SK-N-SH (cell line): ENCODE data around the gene SNCAIP. TPM values are rescaled to one million over a fixed set of nuclear protein-coding genes. Genes with fewer than 3 reads are reported as not detected.

ENCODE experiments used
- CTCF ChIA-PET: fragments of 300-600, 350-600 bp; formaldehyde crosslinking; extraction: SDS; loops from one replicate; lab custom pipeline; 2021; lab: Yijun Ruan, JAX
- POLR2A ChIA-PET: fragments of 350-600 bp; sonication (Branson Sonifier 250); formaldehyde crosslinking; extraction: SDS; loops from one replicate; lab custom pipeline; 2020; ENCODE audit warnings: antibody characterized with exemption, inconsistent platforms; lab: Yijun Ruan, JAX
- DNase-seq: peaks from one replicate; pipeline ENCODE4 v3.0.0; 2012
- H2AFZ ChIP-seq: fragments of 200-600 bp; sonication (generic); 2 replicates; pipeline ENCODE4 v1.8.1; 2016; ENCODE audit warnings: antibody characterized with exemption, mild to moderate bottlenecking, low read depth
- H3F3A ChIP-seq: fragments of 200-600 bp; sonication (generic); replicated peaks from 2 replicates; pipeline ENCODE3; 2016; ENCODE audit warnings: antibody characterized with exemption, mild to moderate bottlenecking; ENCODE audit not compliant: insufficient read depth
- H3K27ac ChIP-seq, 2 experiments: fragments of 200-500 bp in 1 of 2; fragments of 200-600 bp in 1 of 2; sonication (Bioruptor generic) in 1 of 2; sonication (generic), shearing (Covaris generic) in 1 of 2; 2 replicates each; pipeline versions ENCODE4 v1.5.1 to v1.6.1; 2014 to 2016; ENCODE audit warnings: low read depth in 2 of 2, inconsistent platforms in 1 of 2, low read length in 1 of 2, mild to moderate bottlenecking in 1 of 2, mixed read lengths in 1 of 2
- H3K27me3 ChIP-seq: fragments of 200-600 bp; sonication (generic), shearing (Covaris generic); 2 replicates; pipeline ENCODE4 v1.6.1; 2016; ENCODE audit warnings: mixed run types; ENCODE audit not compliant: insufficient read depth
- H3K36me3 ChIP-seq, 2 experiments: fragments of 200-500 bp in 1 of 2; fragments of 200-600 bp in 1 of 2; sonication (Bioruptor generic) in 1 of 2; sonication (generic) in 1 of 2; replicated peaks in 1 of 2; 2 replicates each; pipeline versions ENCODE3 to v1.5.1; 2014 to 2016; ENCODE audit warnings: low read length in 1 of 2, mild to moderate bottlenecking in 1 of 2; ENCODE audit not compliant: insufficient read depth in 2 of 2, control insufficient read depth in 1 of 2
- H3K4me1 ChIP-seq, 2 experiments: fragments of 200-500 bp in 1 of 2; fragments of 200-600 bp in 1 of 2; sonication (Bioruptor generic) in 1 of 2; sonication (generic), shearing (Covaris generic) in 1 of 2; 2 replicates each; pipeline versions ENCODE4 v1.5.1 to v1.6.1; 2014 to 2016; ENCODE audit warnings: low read depth in 1 of 2, low read length in 1 of 2, mixed run types in 1 of 2; ENCODE audit not compliant: insufficient read depth in 2 of 2, control insufficient read depth in 1 of 2
- H3K4me2 ChIP-seq: fragments of 200-600 bp; sonication (generic), shearing (Covaris generic); 2 replicates; pipeline ENCODE4 v1.6.1; 2017; ENCODE audit warnings: mixed run types
- H3K4me3 ChIP-seq, 2 experiments: fragments of 200-500 bp in 1 of 2; fragments of 200-600 bp in 1 of 2; sonication (Bioruptor generic) in 1 of 2; sonication (generic), shearing (Covaris generic) in 1 of 2; 2 replicates each; pipeline versions ENCODE4 v1.5.1 to v1.8.1; 2014 to 2016; ENCODE audit warnings: low read depth in 2 of 2, inconsistent platforms in 1 of 2, low read length in 1 of 2, mild to moderate bottlenecking in 1 of 2, mixed read lengths in 1 of 2, moderate library complexity in 1 of 2
- H3K79me2 ChIP-seq: fragments of 200-600 bp; sonication (generic); 2 replicates; pipeline ENCODE4 v1.8.1; 2017; ENCODE audit warnings: mild to moderate bottlenecking; ENCODE audit not compliant: insufficient read depth
- H3K9ac ChIP-seq: fragments of 200-600 bp; sonication (generic); 2 replicates; pipeline ENCODE4 v1.6.1; 2017; ENCODE audit warnings: mixed run types
- H3K9me2 ChIP-seq: fragments of 200-600 bp; sonication (generic); 2 replicates; pipeline ENCODE4 v1.6.1; 2017; ENCODE audit warnings: mixed run types
- H3K9me3 ChIP-seq: fragments of 200-600 bp; sonication (generic); 2 replicates; pipeline ENCODE4 v1.6.1; 2017; ENCODE audit warnings: mixed run types, mild to moderate bottlenecking, moderate library complexity
- H4K20me1 ChIP-seq: fragments of 200-600 bp; sonication (generic); 2 replicates; pipeline ENCODE4 v1.6.1; 2017; ENCODE audit warnings: mild to moderate bottlenecking, mixed run types; ENCODE audit not compliant: insufficient read depth
- ELF1 ChIP-seq: IDR thresholded peaks from 2 replicates; pipeline ENCODE4 v1.4.0; 2012
- EZH2phosphoT487 ChIP-seq: fragments of 200-600 bp; sonication (generic); IDR thresholded peaks from 2 replicates; pipeline ENCODE4 v1.6.1; 2017; ENCODE audit warnings: low read depth, mixed run types, mild to moderate bottlenecking, antibody characterized with exemption, moderate library complexity, borderline replicate concordance
- FOXJ3 ChIP-seq: sonication (generic); formaldehyde crosslinking; IDR thresholded peaks from 2 replicates; pipeline ENCODE4 v1.5.1; 2020; ENCODE audit warnings: mild to moderate bottlenecking, missing genetic modification reagents
- GABPA ChIP-seq: IDR thresholded peaks from 2 replicates; pipeline ENCODE4 v1.4.0; 2012; ENCODE audit warnings: low read depth, mild to moderate bottlenecking
- MXI1 ChIP-seq: IDR thresholded peaks from 2 replicates; pipeline ENCODE4 v1.6.1; 2012; ENCODE audit warnings: mild to moderate bottlenecking, low read depth, low read length, improper control_type of control experiment
- NFIC ChIP-seq: IDR thresholded peaks from 2 replicates; pipeline ENCODE4 v1.4.0; 2012; ENCODE audit warnings: borderline replicate concordance
- NRF1 ChIP-seq: IDR thresholded peaks from 2 replicates; pipeline ENCODE4 v1.6.1; 2012; ENCODE audit warnings: low read depth, mild to moderate bottlenecking, low read length
- PBX3 ChIP-seq: IDR thresholded peaks from 2 replicates; pipeline ENCODE4; 2012
- RAD21 ChIP-seq: IDR thresholded peaks from 2 replicates; pipeline ENCODE4 v1.6.1; 2012; ENCODE audit warnings: mild to moderate bottlenecking, low read length
- REST ChIP-seq: IDR thresholded peaks from 2 replicates; pipeline ENCODE4 v1.6.1; 2012; ENCODE audit warnings: mild to moderate bottlenecking, low read depth, low read length, moderate library complexity
- RFX5 ChIP-seq: IDR thresholded peaks from 2 replicates; pipeline ENCODE4 v1.6.1; 2012; ENCODE audit warnings: mild to moderate bottlenecking, improper control_type of control experiment, low read length
- SIN3A ChIP-seq: IDR thresholded peaks from 2 replicates; pipeline ENCODE4 v1.6.1; 2012; ENCODE audit warnings: low read depth, mild to moderate bottlenecking, low read length, moderate library complexity, borderline replicate concordance
- TAF1 ChIP-seq: IDR thresholded peaks from 2 replicates; pipeline ENCODE4 v1.6.1; 2012; ENCODE audit warnings: low read depth, mild to moderate bottlenecking, low read length, moderate library complexity, borderline replicate concordance
- TCF12 ChIP-seq: IDR thresholded peaks from 2 replicates; pipeline ENCODE4 v1.4.0; 2012
- TEAD4 ChIP-seq: IDR thresholded peaks from 2 replicates; pipeline ENCODE4 v1.4.0; 2012; ENCODE audit warnings: mild to moderate bottlenecking, borderline replicate concordance; ENCODE audit not compliant: insufficient read depth
- USF1 ChIP-seq: IDR thresholded peaks from 2 replicates; pipeline ENCODE4 v1.4.0; 2012; ENCODE audit warnings: low read depth, borderline replicate concordance
- WGBS: methylation state at CpG from one replicate; pipeline ENCODE4 v1.1.6; 2017; ENCODE audit warnings: low lambda C conversion rate; 5-methylcytosine and 5-hydroxymethylcytosine counted together
- polyA plus RNA-seq, 3 experiments: library from polyadenylated mRNA; depleted of rRNA; stranded (reverse); fragments of >200 nt; gene quantifications; 2 replicates each; pipeline ENCODE4 v1.2.3, GENCODE V29; 2012

Gene SNCAIP
- polyA plus RNA-seq, 1 of the 3 experiments (the other 2 are of a cell fraction): not detected

GRCh38 chr5:122445070-122445469 lies 133.0 kb downstream of the SNCAIP start:
- POLR2A ChIA-PET: no interaction called here
- no peaks in the 10 kb centered on the region for H3F3A ChIP-seq
- no peaks in the 10 kb centered on the region for H3K9me3 ChIP-seq
- no peaks in the 10 kb centered on the region for H3K79me2 ChIP-seq
- no peak overlapping the region for H3K9ac ChIP-seq
- CTCF ChIA-PET: interaction anchor here (3.2 kb wide), 1 partner anchor 250 kb away, joined by 13 read pairs; no protein-coding TSS in a partner anchor
- peaks cover 0 to 2% of the 10 kb centered on the region in 2 experiments; a peak in 1 of 4 replicates for H3K4me1 ChIP-seq
- H3K27me3 ChIP-seq: no peaks in the 10 kb centered on the region
- no peaks in the 10 kb centered on the region for H4K20me1 ChIP-seq
- no peaks in the 10 kb centered on the region for H3K9me2 ChIP-seq
- H3K36me3 ChIP-seq: no peaks in the 10 kb centered on the region
- H3K4me2 ChIP-seq: no peak overlapping the region
- WGBS: 13% methylated on average over 1 of the region's 1 CpG
- no peak for DNase-seq
- H3K4me3 ChIP-seq: no peak overlapping the region
- no peak overlapping the region for H2AFZ ChIP-seq
- TF ChIP-seq NRF1: no peak
- TF ChIP-seq, all 33 proteins: peak for 0
- no peak overlapping the region for H3K27ac ChIP-seq

GRCh38 chr5:122447072-122447471 lies 135.0 kb downstream of the SNCAIP start:
- Histone ChIP-seq H3K4me1 (peaks cover 0 to 2% of the 10 kb centered on the region in 2 experiments; a peak in 1 of 4 replicates), H3K27me3 (no peaks in the 10 kb centered on the region), H4K20me1 (no peaks in the 10 kb centered on the region), H3K9me2 (no peaks in the 10 kb centered on the region), H3K79me2 (no peaks in the 10 kb centered on the region), H3K27ac (no peak overlapping the region), H3K36me3 (no peaks in the 10 kb centered on the region), H3F3A (no peaks in the 10 kb centered on the region), H3K9ac (no peak overlapping the region), H3K9me3 (no peaks in the 10 kb centered on the region), H2AFZ (no peak overlapping the region), H3K4me2 (no peak overlapping the region), H3K4me3 (no peak overlapping the region)
- 77% methylated on average over 3 of the region's 3 CpGs for WGBS
- POLR2A ChIA-PET: no interaction called here
- TF ChIP-seq TCF12: no peak
- TF ChIP-seq GABPA: no peak
- TF ChIP-seq RFX5: no peak
- TF ChIP-seq TAF1: no peak
- no peak for TF ChIP-seq USF1
- TF ChIP-seq EZH2phosphoT487: no peak
- TF ChIP-seq RAD21: no peak
- TF ChIP-seq SIN3A: no peak
- CTCF ChIA-PET: interaction anchor here (0.8 to 3.2 kb wide), 3 partner anchors 11 to 252 kb away, joined by 3 to 19 read pairs (median 13); no protein-coding TSS in a partner anchor
- no peak for DNase-seq

GRCh38 chr5:122447879-122448278 lies 135.8 kb downstream of the SNCAIP start:
- peaks cover 0 to 2% of the 10 kb centered on the region in 2 experiments; a peak in 1 of 4 replicates for H3K4me1 ChIP-seq
- H3K9me2 ChIP-seq: no peaks in the 10 kb centered on the region
- peak; percentile 28 for DNase-seq
- H2AFZ ChIP-seq: no peak overlapping the region
- H4K20me1 ChIP-seq: no peaks in the 10 kb centered on the region
- POLR2A ChIA-PET: no interaction called here
- no peak overlapping the region for H3K4me3 ChIP-seq
- WGBS: 19% methylated on average over 3 of the region's 3 CpGs
- H3K27ac ChIP-seq: no peak overlapping the region
- H3K79me2 ChIP-seq: no peaks in the 10 kb centered on the region
- H3K36me3 ChIP-seq: no peaks in the 10 kb centered on the region
- no peaks in the 10 kb centered on the region for H3F3A ChIP-seq
- CTCF ChIA-PET: interaction anchor here (0.7 to 3.2 kb wide), 4 partner anchors 11 to 260 kb away, joined by 3 to 19 read pairs (median 8); no protein-coding TSS in a partner anchor
- H3K9ac ChIP-seq: no peak overlapping the region
- H3K27me3 ChIP-seq: no peaks in the 10 kb centered on the region
- H3K4me2 ChIP-seq: no peak overlapping the region
- H3K9me3 ChIP-seq: no peaks in the 10 kb centered on the region
- TF ChIP-seq NFIC: no peak
- TF ChIP-seq SIN3A: no peak
- TF ChIP-seq ELF1: no peak
- TF ChIP-seq MXI1: no peak
- no peak for TF ChIP-seq FOXJ3 (CRISPR knock-in tag)
- TF ChIP-seq TEAD4: no peak
- no peak for TF ChIP-seq EZH2phosphoT487
- TF ChIP-seq PBX3: no peak
- no peak for TF ChIP-seq REST
